ENCODE measurements around the gene MAP4K3.

The MAP4K3 gene

GRCh38 chr2:39475006-39475405 lies 37.9 kb upstream of the MAP4K3 start:
- no peak overlapping the region for H3K27ac ChIP-seq
- TF ChIP-seq Cebpa-rat (IDR thresholded peaks at IDR 0.05), result no peak
- H3K4me1 ChIP-seq, result peaks cover 17% of the 10 kb centered on the region
- no peak overlapping the region for H3K4me2 ChIP-seq
- no peak overlapping the region for H3K9ac ChIP-seq
- no peaks in the 10 kb centered on the region for H3K27me3 ChIP-seq
- H4K20me1 ChIP-seq, result no peaks in the 10 kb centered on the region
- peaks cover 4% of the 10 kb centered on the region; the same call in 1 of the 2 replicates for H3K36me3 ChIP-seq
- H3K4me3 ChIP-seq, result no peak overlapping the region
- H3K9me3 ChIP-seq, result no peaks in the 10 kb centered on the region; the same call in 1 of the 2 replicates

GRCh38 chr2:39470580-39470979 lies 33.5 kb upstream of the MAP4K3 start:
- Histone ChIP-seq H3K27ac (no peak overlapping the region), H3K4me3 (no peak overlapping the region), H3K27me3 (no peaks in the 10 kb centered on the region), H3K4me2 (no peak overlapping the region), H3K4me1 (peaks cover 8% of the 10 kb centered on the region; the same call in 1 of the 2 replicates), H4K20me1 (no peaks in the 10 kb centered on the region), H3K9ac (no peak overlapping the region), H3K9me3 (no peaks in the 10 kb centered on the region), H3K36me3 (no peaks in the 10 kb centered on the region)
- TF ChIP-seq Cebpa-rat (IDR thresholded peaks at IDR 0.05), result no peak

DNA sequence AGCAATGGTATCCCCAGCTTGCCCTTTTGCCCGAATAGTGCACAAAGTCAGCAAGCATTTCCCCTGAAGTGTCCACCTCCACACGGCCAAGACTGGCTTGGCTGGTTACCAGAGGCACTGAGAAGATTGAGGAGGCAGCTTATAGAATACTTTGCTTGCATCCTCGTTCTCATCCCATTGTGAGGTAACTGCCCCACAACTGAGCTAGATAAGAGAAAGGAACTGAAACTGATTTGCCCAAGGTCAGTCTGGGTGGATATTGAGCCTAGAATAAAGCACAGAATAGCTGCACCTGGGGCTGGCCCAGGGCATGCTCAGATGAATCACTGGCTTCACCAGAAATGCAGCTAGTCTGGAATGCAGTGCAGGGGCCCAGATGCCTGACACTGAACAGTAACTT lies 32.7 kb upstream of the MAP4K3 start:
- H3K9ac ChIP-seq, result no peak overlapping the region
- H3K27me3 ChIP-seq, result no peaks in the 10 kb centered on the region
- no peaks in the 10 kb centered on the region for H4K20me1 ChIP-seq
- no peaks in the 10 kb centered on the region for H3K9me3 ChIP-seq
- no peak for TF ChIP-seq Cebpa-rat (IDR thresholded peaks at IDR 0.05)
- peak overlapping the region; percentile 17; the same call in 1 of the 2 replicates for H3K4me2 ChIP-seq
- H3K36me3 ChIP-seq, result no peaks in the 10 kb centered on the region
- no peak overlapping the region for H3K4me3 ChIP-seq
- H3K27ac ChIP-seq, result no peak overlapping the region
- peaks cover 8% of the 10 kb centered on the region; the same call in 1 of the 2 replicates for H3K4me1 ChIP-seq

DNA sequence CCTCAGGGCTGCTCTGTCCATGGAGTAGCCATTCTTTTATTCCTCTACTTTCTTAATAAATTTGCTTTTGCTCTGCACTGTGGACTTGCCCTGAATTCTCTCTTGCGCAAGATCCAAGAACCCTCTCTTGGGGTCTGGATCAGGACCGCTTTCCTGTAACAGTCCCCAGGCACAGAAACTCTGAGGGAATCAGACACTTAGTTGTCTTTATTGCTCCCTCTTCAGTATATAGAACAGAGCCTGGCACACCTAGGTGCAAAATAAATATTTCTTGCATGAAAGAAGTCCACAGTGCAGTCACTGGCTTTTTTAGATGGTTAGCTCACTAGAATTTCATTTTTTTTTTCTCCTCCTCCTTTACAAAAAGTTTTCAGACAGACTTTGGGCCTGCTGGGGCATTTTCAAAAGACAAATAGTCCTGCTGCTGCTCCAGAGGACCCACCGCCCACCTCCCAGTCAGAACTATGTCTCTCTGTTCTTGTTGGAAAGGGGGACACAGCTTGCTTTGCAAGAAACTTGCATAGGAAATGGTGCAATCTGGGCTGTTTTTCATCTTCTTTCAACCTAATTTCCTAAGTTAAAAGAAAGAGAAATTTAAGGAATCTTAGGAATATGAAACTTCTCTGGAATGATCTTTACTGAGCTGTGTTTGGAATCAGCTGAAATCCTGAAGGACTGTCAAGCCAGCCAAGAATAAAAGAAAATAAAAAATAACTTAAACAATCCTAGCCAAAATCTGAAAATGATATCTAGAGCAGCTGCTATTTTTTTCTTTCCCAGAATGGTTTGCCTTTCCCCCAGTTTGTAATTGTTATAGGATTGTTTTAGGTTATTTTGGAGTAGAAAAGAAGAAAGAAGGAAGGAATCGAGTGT lies 31.7 kb upstream of the MAP4K3 start:
- H3K9me3 ChIP-seq, result no peaks in the 10 kb centered on the region
- no peak for TF ChIP-seq Cebpa-rat (IDR thresholded peaks at IDR 0.05)

GRCh38 chr2:39466311-39466710 lies 29.2 kb upstream of the MAP4K3 start:
- peaks cover 8% of the 10 kb centered on the region; the same call in 1 of the 2 replicates for H3K4me1 ChIP-seq
- no peak overlapping the region for H3K27ac ChIP-seq
- no peak overlapping the region for H3K4me3 ChIP-seq
- H3K9ac ChIP-seq, result no peak overlapping the region
- no peaks in the 10 kb centered on the region for H3K9me3 ChIP-seq
- TF ChIP-seq Cebpa-rat (IDR thresholded peaks at IDR 0.05), result no peak
- H3K27me3 ChIP-seq, result no peaks in the 10 kb centered on the region
- H4K20me1 ChIP-seq, result no peaks in the 10 kb centered on the region
- no peak overlapping the region for H3K4me2 ChIP-seq
- H3K36me3 ChIP-seq, result no peaks in the 10 kb centered on the region

More for the DNA sequence above, 31.7 kb upstream of the MAP4K3 start:
- Histone ChIP-seq H3K36me3 (no peaks in the 10 kb centered on the region), H3K27ac (no peak overlapping the region), H3K4me2 (no peak overlapping the region), H3K9ac (no peak overlapping the region), H3K4me1 (peaks cover 8% of the 10 kb centered on the region; the same call in 1 of the 2 replicates), H3K27me3 (no peaks in the 10 kb centered on the region), H3K4me3 (no peak overlapping the region), H4K20me1 (no peaks in the 10 kb centered on the region)

GRCh38 chr2:39464864-39465263 lies 27.8 kb upstream of the MAP4K3 start:
- Histone ChIP-seq H3K4me2 (no peak overlapping the region), H3K4me3 (no peak overlapping the region)
- TF ChIP-seq Cebpa-rat (IDR thresholded peaks at IDR 0.05), result no peak

GRCh38 chr2:39455826-39456225 lies 18.7 kb upstream of the MAP4K3 start:
- Histone ChIP-seq H3K36me3 (peaks cover 4% of the 10 kb centered on the region; the same call in 1 of the 2 replicates), H3K9me3 (peaks cover 22% of the 10 kb centered on the region), H3K9ac (no peak overlapping the region), H3K4me1 (no peaks in the 10 kb centered on the region), H3K27me3 (no peaks in the 10 kb centered on the region), H3K27ac (no peak overlapping the region), H4K20me1 (no peaks in the 10 kb centered on the region), H3K4me2 (no peak overlapping the region), H3K4me3 (no peak overlapping the region)
- TF ChIP-seq Cebpa-rat (IDR thresholded peaks at IDR 0.05), result no peak

More at GRCh38 chr2:39464864-39465263, 27.8 kb upstream of the MAP4K3 start:
- Histone ChIP-seq H3K9me3 (no peaks in the 10 kb centered on the region), H3K9ac (no peak overlapping the region), H4K20me1 (no peaks in the 10 kb centered on the region), H3K4me1 (peaks cover 3% of the 10 kb centered on the region; the same call in 1 of the 2 replicates), H3K27me3 (no peaks in the 10 kb centered on the region), H3K27ac (no peak overlapping the region), H3K36me3 (no peaks in the 10 kb centered on the region)

DNA sequence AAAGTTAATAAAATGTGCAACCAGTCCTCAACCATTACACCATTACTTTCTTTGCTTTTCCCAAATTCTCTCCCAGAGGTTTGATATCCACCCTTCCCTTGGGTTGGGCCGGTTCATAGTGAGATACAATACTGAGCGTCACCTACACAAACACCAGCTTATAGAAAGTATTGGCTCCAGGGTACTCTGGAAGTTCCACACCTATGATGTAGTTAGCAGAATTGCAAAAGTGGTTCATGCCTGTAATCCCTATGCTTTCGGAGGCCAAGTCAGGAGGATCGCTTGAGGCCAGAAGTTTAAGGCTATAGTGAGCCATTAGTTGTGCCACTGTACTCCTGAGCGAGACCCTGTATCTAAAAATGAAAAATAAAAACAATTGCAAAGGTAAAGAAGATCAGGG lies 15.3 kb upstream of the MAP4K3 start:
- Histone ChIP-seq H3K27ac (no peak overlapping the region), H3K4me1 (no peaks in the 10 kb centered on the region), H3K9me3 (peaks cover 8% of the 10 kb centered on the region; the same call in 1 of the 2 replicates), H3K27me3 (no peaks in the 10 kb centered on the region), H3K9ac (no peak overlapping the region), H3K4me3 (no peak overlapping the region), H3K36me3 (no peaks in the 10 kb centered on the region; the same call in 1 of the 2 replicates), H3K4me2 (no peak overlapping the region), H4K20me1 (no peaks in the 10 kb centered on the region)
- TF ChIP-seq Cebpa-rat (IDR thresholded peaks at IDR 0.05), result no peak

GRCh38 chr2:39451954-39452353 lies 14.9 kb upstream of the MAP4K3 start:
- Histone ChIP-seq H3K9me3 (peaks cover 8% of the 10 kb centered on the region; the same call in 1 of the 2 replicates), H3K9ac (no peak overlapping the region), H3K4me1 (no peaks in the 10 kb centered on the region), H4K20me1 (no peaks in the 10 kb centered on the region), H3K4me3 (no peak overlapping the region), H3K36me3 (no peaks in the 10 kb centered on the region; the same call in 1 of the 2 replicates), H3K27me3 (no peaks in the 10 kb centered on the region), H3K27ac (no peak overlapping the region), H3K4me2 (no peak overlapping the region)
- no peak for TF ChIP-seq Cebpa-rat (IDR thresholded peaks at IDR 0.05)

DNA sequence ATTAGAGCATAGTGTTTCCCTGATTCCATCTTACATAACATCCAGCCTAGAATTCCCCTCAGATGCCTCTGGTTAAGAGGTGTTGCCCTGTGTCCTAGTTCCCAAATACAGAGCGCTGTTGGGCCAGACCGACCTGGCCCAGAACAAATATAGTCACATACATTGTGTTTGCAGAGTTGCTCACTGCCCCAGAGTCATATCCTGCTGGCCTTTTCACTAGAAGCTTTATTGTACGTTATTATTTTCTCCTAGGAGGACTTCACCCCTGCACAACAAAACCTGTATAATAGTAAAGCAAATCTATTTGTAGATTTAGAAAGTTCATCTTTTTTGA lies 11.1 kb upstream of the MAP4K3 start:
- Histone ChIP-seq H3K27me3 (no peaks in the 10 kb centered on the region), H3K9me3 (peaks cover 11% of the 10 kb centered on the region), H3K27ac (no peak overlapping the region), H3K4me1 (no peaks in the 10 kb centered on the region), H3K9ac (no peak overlapping the region), H3K4me3 (no peak overlapping the region), H3K4me2 (no peak overlapping the region), H4K20me1 (no peaks in the 10 kb centered on the region), H3K36me3 (0 out of 2 replicates have a peak, but pooled peaks cover 7% of the 10 kb centered on the region)
- no peak for TF ChIP-seq Cebpa-rat (IDR thresholded peaks at IDR 0.05)
